CD4-positive, alpha-beta T cell treated with Interleukin-4 for 4 hours (primary cell): ENCODE measurements around the gene ZNF467.

Source experiments
- DNase-seq: peaks from one replicate; pipeline ENCODE4 v3.0.0-alpha.2; 2020

The ZNF467 gene

GRCh38 chr7:149723795-149724495 lies 49.4 kb downstream of the ZNF467 start:
- no peak for DNase-seq

GRCh38 chr7:149723082-149723767 lies 50.2 kb downstream of the ZNF467 start:
- no peak for DNase-seq

- no peak for DNase-seq
These were observed 50.9 kb downstream of the ZNF467 start for GRCh38 chr7:149722356-149722957.

- no peak for DNase-seq
These were observed 52.2 kb downstream of the ZNF467 start for GRCh38 chr7:149721084-149721601.

DNA sequence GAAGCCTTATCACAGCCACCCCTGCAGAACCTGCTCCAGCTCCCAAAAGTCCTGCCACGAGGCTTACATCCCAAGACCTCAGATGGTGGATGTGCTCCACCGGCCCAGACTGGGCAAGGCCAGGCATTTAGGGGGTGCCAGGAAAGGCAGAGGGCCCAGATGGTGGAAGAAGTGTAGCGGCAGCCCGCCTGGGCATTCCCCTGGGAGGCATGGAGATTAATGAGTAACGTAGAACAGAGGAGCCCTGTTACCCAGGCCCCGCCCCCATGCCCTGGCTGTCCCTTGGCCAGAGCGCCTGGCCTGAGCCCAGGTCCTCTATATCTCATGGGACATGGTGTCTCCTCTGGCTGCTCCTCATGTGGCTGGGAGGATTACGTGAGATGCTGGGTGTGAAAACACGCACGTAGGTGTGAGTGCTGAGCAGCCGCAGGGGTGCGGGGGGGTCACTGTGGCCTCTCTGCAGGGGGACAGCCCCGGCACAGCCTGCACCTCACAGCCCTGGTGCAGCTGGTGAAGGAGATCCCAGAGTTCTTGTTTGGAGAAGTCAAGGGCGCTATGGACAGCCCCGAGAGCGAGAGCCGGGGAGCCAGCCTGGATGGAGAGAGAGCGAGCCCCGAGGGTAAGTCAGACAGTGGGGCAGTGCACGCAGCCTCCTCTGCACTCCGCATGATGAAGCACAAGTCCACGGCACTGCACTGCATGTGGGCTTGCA lies 52.9 kb downstream of the ZNF467 start:
- no peak for DNase-seq

- no peak for DNase-seq
These were observed 53.5 kb downstream of the ZNF467 start for GRCh38 chr7:149719912-149720335.

DNA sequence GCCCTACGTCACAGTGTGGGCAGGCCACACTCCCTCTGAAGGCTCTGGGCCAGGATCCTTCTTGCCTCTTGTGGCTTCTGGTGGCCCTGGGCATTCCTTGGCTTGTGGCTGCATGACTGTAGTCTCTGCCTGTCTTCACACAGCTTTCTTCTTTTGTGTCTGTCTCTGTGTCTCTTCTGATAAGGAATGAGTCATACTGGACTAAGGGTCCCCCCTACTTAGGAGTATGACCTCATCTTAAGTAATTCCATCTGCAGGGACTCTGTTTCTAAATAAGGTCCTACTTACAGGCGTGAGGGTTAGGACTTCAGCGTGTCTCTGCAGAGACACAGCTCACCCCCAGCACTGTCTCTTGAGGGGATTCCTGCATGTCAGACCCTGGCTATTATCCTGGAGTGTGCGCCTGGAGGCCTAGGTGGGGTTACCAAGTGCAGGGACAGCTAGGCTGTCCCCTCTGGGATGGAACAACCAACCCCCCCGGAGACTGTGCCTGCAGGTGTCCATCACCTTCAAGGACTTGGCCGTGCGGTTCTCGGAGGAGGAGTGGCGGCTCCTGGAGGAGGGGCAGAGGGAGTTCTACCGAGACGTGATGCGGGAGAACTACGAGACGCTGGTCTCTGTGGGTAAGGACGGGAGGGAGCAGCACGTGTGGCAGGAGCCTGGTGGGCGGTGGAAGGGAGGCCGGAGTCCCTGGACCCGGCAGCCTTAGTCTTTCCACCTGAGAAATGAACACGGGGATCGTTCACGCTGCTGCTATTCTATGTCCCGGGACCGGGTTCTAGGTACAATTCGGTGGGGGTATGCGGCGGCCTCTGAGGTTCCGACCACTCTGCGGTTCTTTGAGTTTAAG lies 54.1 kb downstream of the ZNF467 start:
- DNase-seq, result no peak

DNA sequence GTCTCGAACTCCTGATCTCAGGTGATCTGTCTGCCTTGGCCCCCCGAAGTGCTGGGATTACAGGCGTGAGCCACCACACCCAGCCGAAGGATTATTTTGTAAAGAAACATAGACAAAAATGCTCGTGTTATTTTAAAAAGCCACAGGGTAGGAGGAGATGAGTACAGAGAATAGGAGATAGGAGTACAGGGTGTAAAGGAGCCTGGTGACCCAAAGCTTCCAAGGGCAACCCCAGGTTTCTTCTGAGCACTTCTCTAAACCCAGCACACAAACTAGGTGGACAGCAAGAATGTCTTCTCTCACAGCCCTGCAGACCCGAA lies 54.7 kb downstream of the ZNF467 start:
- DNase-seq, result no peak

- no peak for DNase-seq
These were observed 55.9 kb downstream of the ZNF467 start for GRCh38 chr7:149717481-149717880.

GRCh38 chr7:149716932-149717307 lies 56.5 kb downstream of the ZNF467 start:
- DNase-seq, result no peak

GRCh38 chr7:149716007-149716931 lies 57.1 kb downstream of the ZNF467 start:
- no peak for DNase-seq

- no peak for DNase-seq
These were observed 57.9 kb downstream of the ZNF467 start for GRCh38 chr7:149715476-149715875.

- peak; percentile 29 for DNase-seq
These were observed 58.4 kb downstream of the ZNF467 start for GRCh38 chr7:149714910-149715471.
